GM21528 (cell line): ENCODE data around the gene SLC29A1.
"Not testable (repeated sequence)": the region's sequence is repeated elsewhere in the genome, so short reads cannot be mapped to it uniquely, and the experiment has no call there.

ENCODE experiments used
- ATAC-seq: cut with Tn5 transposase; IDR thresholded peaks from one replicate; pipeline ENCODE4 v1.9.1; 2021; ENCODE audit warnings: mild to moderate bottlenecking, moderate library complexity; ENCODE audit not compliant: unreplicated experiment, low FRiP score

SLC29A1 gene

DNA sequence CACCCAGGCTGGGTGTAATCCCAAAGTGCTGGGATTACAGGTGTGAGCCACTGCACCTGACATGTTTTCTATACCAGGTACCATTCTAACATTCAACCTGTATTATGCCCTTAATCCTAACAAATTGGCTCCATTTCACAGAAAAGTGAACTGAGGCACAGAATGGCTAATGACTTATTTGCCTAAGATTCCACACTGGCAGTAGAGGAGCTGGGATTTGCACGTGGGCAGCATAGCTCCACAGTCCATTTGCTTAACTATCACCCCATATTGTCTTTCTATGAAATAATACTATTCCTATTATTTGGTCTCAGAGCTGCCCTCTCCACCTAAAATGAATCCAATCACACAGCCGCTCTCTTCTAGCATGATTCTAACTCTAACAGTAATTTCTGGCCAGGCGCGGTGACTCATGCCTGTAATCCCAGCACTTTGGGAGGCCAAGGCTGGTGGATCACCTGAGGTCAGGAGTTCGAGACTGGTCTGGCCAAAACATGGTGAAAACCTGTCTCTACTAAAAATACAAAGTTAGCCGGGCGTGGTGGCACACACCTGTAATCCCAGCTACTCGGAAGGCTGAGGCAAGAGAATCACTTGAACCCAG, 30.0 kb upstream of the SLC29A1 start:
- ATAC-seq = no peak

GRCh38 chr6:44194326-44194725, 29.1 kb upstream of the SLC29A1 start:
- no peak for ATAC-seq

DNA sequence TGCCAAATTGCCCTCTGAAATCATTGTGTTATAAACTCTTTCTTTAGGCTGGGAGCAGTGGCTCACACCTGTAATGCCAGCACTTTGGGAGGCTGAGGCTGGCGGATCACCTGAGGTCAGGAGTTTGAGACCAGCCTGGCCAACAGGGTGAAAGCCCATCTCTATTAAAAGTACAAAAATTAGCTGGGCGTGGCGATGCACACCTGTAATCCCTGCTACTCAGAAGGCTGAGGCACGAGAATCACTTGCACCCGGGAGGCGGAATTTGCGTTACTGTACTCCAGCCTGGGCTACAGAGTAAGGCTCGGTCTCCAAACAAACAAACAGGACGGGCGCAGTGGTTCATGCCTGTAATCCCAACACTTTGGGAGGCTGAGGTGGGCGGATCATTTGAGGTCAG, 27.0 kb upstream of the SLC29A1 start:
- not testable (repeated sequence) for ATAC-seq

DNA sequence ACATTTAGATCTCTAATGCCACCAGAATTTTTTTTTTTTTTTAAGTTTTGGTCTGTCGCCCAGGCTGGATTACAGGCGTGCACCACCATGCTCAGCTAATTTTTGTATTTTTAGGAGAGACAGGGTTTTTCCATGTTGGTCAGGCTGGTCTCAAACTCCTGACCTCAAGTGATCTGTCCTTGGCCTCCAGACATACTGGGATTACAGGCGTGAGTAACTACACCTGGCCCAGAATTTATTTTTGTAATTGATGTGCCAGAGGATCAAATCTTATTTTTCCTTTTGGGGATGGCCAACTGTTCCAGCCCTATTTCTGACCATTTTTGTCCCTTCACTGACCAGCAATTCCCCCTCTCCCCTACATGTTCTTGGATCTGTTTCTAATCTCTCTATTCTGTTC, 24.7 kb upstream of the SLC29A1 start:
- ATAC-seq = no peak

GRCh38 chr6:44199883-44200282, 23.5 kb upstream of the SLC29A1 start:
- ATAC-seq = no peak

- ATAC-seq = no peak
Observed at GRCh38 chr6:44201200-44201599, 22.2 kb upstream of the SLC29A1 start.

- no peak for ATAC-seq
Observed at GRCh38 chr6:44201638-44202303, 21.6 kb upstream of the SLC29A1 start.

DNA sequence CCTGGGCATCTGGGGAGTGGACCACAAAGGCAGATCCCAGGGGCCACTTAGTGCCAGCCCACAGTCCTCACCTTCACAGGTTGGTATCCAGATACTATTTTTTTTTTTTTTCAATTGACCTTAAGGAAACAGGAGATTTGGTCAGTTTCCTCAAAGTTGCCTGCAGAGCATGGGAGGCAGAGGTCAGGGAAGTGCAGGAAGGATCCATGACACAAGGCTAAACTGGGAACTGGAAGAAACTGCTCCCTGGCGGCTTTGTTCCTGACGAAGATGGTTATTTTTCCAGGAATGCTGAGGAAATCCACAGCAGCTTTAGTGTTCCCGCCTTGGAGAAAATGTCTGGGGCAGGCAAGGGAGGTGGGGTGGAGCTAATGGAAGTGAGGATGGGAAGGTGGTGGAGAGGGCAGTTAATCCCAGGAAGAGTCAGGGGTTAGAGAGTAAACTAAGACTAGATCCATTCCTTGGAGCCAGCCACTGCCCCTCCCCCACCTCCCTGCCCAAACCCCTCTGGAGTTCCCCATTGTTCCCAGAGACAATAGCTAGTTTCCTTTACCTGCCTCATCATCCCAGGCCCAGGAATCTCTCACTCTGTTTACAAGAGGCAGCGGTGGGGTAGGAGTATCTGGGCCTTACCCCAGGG, 20.9 kb upstream of the SLC29A1 start:
- ATAC-seq = no peak

- ATAC-seq = no peak
Observed at GRCh38 chr6:44202972-44203750, 20.2 kb upstream of the SLC29A1 start.

- ATAC-seq = no peak
Observed at GRCh38 chr6:44203955-44204354, 19.4 kb upstream of the SLC29A1 start.

GRCh38 chr6:44207966-44208365, 15.4 kb upstream of the SLC29A1 start:
- no peak for ATAC-seq

DNA sequence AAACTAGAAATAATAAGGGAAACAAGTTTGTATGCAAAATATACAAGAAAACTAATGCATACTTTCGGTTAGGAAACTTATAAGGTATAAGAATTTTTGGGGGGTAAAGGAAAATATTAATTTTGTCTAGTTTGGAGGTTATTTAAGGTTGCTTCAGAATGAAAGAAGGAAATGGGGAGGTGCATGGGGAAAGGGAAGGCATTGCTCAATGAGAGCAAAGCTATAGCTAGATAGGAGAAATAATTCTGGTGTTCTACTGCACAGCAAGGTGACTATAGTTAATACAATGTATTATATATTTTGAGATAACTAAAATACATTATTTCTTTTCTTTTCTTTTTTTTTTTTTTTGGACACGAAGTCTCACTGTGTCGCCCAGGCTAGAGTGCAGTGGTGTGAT, 12.1 kb upstream of the SLC29A1 start:
- no peak for ATAC-seq

GRCh38 chr6:44214307-44214706, 9.1 kb upstream of the SLC29A1 start:
- ATAC-seq = no peak

- ATAC-seq = no peak
Observed at GRCh38 chr6:44216677-44217331, 6.6 kb upstream of the SLC29A1 start, which contains the start of gene MYMX. Gene MYMX (plus strand): TSS chr6:44216926. CDS start chr6:44217472, 546 bp downstream.

DNA sequence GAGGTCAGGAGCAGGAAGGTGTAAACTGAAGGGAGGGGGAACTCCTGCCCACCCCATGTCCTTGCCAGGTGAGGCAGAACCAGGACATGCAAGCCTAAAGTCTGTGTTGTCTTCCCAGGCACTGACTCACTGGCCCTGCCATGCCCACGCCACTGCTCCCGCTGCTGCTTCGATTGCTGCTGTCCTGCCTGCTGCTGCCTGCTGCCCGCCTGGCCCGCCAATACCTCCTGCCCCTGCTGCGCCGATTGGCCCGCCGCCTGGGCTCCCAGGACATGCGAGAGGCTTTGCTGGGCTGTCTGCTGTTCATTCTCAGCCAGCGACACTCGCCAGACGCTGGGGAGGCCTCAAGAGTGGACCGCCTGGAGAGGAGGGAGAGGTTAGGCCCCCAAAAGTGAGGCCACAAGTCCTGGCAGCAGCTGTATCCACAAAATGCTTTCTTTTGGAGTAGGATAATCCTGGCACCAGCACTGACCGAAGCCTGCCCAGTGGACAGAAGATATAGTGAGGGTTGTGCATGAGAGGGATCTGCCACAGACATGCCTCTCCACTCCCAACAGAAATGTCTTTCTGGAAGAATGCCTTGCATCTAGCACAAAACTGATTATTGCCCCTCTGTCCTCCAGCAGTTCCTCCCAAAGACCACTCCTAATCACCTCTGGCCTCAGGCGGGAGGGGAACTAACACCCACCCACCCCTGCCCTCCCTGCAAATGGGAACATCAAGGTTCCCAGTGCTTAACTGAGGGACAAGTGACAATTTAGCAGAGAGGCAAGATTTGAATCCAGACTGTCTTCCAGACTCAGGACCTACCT, 5.9 kb upstream of the SLC29A1 start:
- no peak for ATAC-seq

GRCh38 chr6:44219053-44219814, 4.2 kb upstream of the SLC29A1 start:
- peak; percentile 42 for ATAC-seq

DNA sequence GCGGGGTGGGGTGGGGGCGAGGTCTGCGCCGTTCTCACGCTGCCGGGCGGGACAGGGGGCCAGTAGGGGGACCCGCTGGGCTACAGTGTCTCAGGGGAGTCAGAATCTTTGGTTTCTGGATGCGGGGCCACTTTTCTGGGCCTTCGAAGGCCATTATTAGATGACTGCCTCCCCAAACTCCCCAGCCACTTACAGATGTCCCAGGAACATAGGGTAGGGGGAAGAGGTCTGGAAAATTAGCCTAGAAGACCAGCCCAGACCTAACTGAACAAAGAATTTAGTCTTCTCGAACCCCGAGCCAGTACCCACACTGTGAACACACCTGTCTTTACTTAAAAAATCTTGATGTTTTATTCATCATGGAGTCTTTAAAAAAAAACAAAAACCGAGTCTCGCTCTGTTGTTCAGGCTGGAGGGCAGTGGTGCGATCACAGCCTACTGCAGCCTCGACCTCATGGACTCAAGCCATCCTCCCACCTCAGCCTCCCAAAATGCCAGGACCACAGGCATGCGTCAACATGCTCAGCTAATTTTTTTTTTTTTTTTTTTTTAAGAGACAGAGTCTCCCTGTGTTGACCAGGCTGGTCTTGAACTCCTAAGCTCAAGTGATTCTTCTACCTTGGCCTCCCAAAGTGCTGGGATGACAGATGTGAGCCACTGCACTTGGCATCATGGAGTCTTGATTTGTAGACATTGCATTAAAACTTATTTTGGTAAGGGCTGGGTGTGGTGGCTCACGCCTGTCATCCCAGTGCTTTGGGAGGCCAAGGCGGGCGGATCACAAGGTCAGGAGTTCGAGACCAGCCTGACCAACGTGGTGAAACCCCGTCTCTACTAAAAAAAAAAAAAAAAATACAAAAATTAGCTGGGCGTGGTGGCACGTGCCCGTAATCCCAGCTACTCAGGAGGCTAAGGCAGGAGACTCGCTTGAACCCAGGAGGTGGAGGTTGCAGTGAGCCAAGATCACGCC, 3.3 kb upstream of the SLC29A1 start:
- no peak for ATAC-seq

- ATAC-seq = no peak
Observed at GRCh38 chr6:44220913-44221290, 2.5 kb upstream of the SLC29A1 start.
